Measurements from ENCODE around the gene LIPG. TPM values are rescaled to one million over a fixed set of nuclear protein-coding genes. Genes with fewer than 3 reads are reported as not detected.
A peak's percentile ranks its signal among the peaks of the same experiment; 100 is the strongest.

LIPG gene
- total and polyA plus RNA-seq, 9 of the 15 experiments (the other 6 are each of a cell fraction or from before 2014, with no cell fraction given) = 0.76 to 1.8 (median 1.3) TPM

- intact Hi-C loops (cut with micrococcal nuclease) = no loop called here
- DNase-seq (ENCODE audit: extremely low read depth in 1 of 4, low spot score in 3 of 4) (peak in 1 of 4 experiments; percentile 26), ATAC-seq (no peak), FAIRE-seq (no peak)
- H2AFZ ChIP-seq (ENCODE audit: low read depth, low read length) = peak overlapping the region; percentile 59
- ChIA-PET CTCF (ENCODE audit: low intra/inter-chr PET ratio) (no interaction called here), POLR2A (no interaction called here)
- no TSS peak for BruUV-seq (replicated peaks)
- H3K36me3 ChIP-seq (ENCODE audit: control insufficient read depth, insufficient read depth, low read length) = no peaks in the 10 kb centered on the region
- no peaks in the 10 kb centered on the region for H3K27me3 ChIP-seq (ENCODE audit: control insufficient read depth in 2 of 2, insufficient read depth in 2 of 2, low read length in 2 of 2)
- peaks cover 3 to 21% of the 10 kb centered on the region in 2 experiments; a peak in 3 of 5 replicates for H3K4me1 ChIP-seq (replicated peaks in 1 of 2; ENCODE audit: control insufficient read depth in 2 of 2, insufficient read depth in 2 of 2, low read length in 2 of 2)
- H4K20me1 ChIP-seq (replicated peaks; ENCODE audit: control insufficient read depth, insufficient read depth, low read length) = no peaks in the 10 kb centered on the region
- in situ Hi-C loops (cut with MboI) = no loop called here
- H3K79me2 ChIP-seq (ENCODE audit: control insufficient read depth, insufficient read depth, low read length) = no peaks in the 10 kb centered on the region
- no peak overlapping the region for H3K4me3 ChIP-seq
- H3K9me1 ChIP-seq (ENCODE audit: control insufficient read depth, insufficient read depth, low read length) = no peaks in the 10 kb centered on the region
- no peak overlapping the region for H3K9ac ChIP-seq (ENCODE audit: insufficient read depth in 1 of 2, low read depth in 2 of 2, low read length in 2 of 2)
- 0 out of 3 replicates have a peak overlapping the region, but pooled peaks have one; percentile 22 for H3K27ac ChIP-seq (ENCODE audit: extremely low read depth, low read depth, low read length)
- peak overlapping the region; percentile 55; the same call in 1 of the 2 replicates for H3K4me2 ChIP-seq (ENCODE audit: insufficient read depth, low read length)
- WGBS (ENCODE audit: insufficient coverage, low coverage, missing lambda C conversion rate) = 5% methylated on average over 10 of the region's 10 CpGs
- no peaks in the 10 kb centered on the region; the same call in 1 of the 2 replicates for H3K9me3 ChIP-seq (replicated peaks; ENCODE audit: control insufficient read depth, insufficient read depth, low read depth, low read length)
- TF ChIP-seq EP300 (IDR thresholded peaks at IDR 0.05; ENCODE audit: low read length) (peak; percentile 14; the same call in 1 of the 2 replicates), SMARCE1 (IDR thresholded peaks at IDR 0.05) (peak; percentile 21; the same call in 1 of the 2 replicates), TEAD4 (IDR thresholded peaks at IDR 0.05; ENCODE audit: low read length) (0 out of 2 replicates have a peak, but pooled peaks have one; percentile 32), TEAD4 (CRISPR knock-in tag; IDR thresholded peaks at IDR 0.05; ENCODE audit: borderline replicate concordance) (no peak), GABPB2 (CRISPR knock-in tag; conservative IDR thresholded peaks at IDR 0.05) (no peak), SUPT5H (IDR thresholded peaks at IDR 0.05) (no peak), TFE3 (CRISPR knock-in tag; IDR thresholded peaks at IDR 0.05) (no peak), ELF1 (tag; IDR thresholded peaks at IDR 0.05) (peak; percentile 34; the same call in 1 of the 2 replicates), KAT7 (CRISPR knock-in tag; IDR thresholded peaks at IDR 0.05; ENCODE audit: borderline replicate concordance) (no peak), DACH1 (IDR thresholded peaks at IDR 0.05; ENCODE audit: partially characterized antibody) (no peak), ZNF324 (CRISPR knock-in tag; IDR thresholded peaks at IDR 0.05) (no peak), CBFA2T3 (IDR thresholded peaks at IDR 0.05) (0 out of 2 replicates have a peak, but pooled peaks have one; percentile 4), HMGN3 (IDR thresholded peaks at IDR 0.05; ENCODE audit: borderline replicate concordance, extremely low read depth, insufficient read length, low read depth, low read length) (no peak), CREB5 (CRISPR knock-in tag; IDR thresholded peaks at IDR 0.05) (no peak), SOX6 (IDR thresholded peaks at IDR 0.05) (peak; percentile 61; the same call in 1 of the 2 replicates), SMAD4 (CRISPR knock-in tag; conservative IDR thresholded peaks at IDR 0.05) (0 out of 2 replicates have a peak, but pooled peaks have one; percentile 13), NR2C2 (CRISPR knock-in tag; IDR thresholded peaks at IDR 0.05) (no peak), NR2C2 (tag; IDR thresholded peaks at IDR 0.05) (peak; percentile 74), SMARCA4 (IDR thresholded peaks at IDR 0.05) (no peak; the same call in 1 of the 2 replicates), CEBPG (CRISPR knock-in tag; IDR thresholded peaks at IDR 0.05) (peak; percentile 48; the same call in 1 of the 2 replicates), CEBPG (tag; conservative IDR thresholded peaks at IDR 0.05 in 1 of 2, IDR thresholded peaks at IDR 0.05 in 1 of 2) (peak in 1 of 2 experiments; percentile 47; a peak in 1 of 4 replicates), TCF3 (CRISPR knock-in tag; IDR thresholded peaks at IDR 0.05) (peak; percentile 55)
Observed at GRCh38 chr18:49531678-49532153, 30.1 kb upstream of the LIPG start.

All from K562 (cell line).